Kidney tubule cell (primary cell): Measurements from ENCODE around the gene PCDHA6.
"Not testable (repeated sequence)": the region's sequence is repeated elsewhere in the genome, so short reads cannot be mapped to it uniquely, and the experiment has no call there.

Experiments used
- DNase-seq: peaks from one replicate; pipeline ENCODE4 v3.0.0-alpha.2; 2018; ENCODE audit warnings: low spot score

PCDHA6 gene

DNA sequence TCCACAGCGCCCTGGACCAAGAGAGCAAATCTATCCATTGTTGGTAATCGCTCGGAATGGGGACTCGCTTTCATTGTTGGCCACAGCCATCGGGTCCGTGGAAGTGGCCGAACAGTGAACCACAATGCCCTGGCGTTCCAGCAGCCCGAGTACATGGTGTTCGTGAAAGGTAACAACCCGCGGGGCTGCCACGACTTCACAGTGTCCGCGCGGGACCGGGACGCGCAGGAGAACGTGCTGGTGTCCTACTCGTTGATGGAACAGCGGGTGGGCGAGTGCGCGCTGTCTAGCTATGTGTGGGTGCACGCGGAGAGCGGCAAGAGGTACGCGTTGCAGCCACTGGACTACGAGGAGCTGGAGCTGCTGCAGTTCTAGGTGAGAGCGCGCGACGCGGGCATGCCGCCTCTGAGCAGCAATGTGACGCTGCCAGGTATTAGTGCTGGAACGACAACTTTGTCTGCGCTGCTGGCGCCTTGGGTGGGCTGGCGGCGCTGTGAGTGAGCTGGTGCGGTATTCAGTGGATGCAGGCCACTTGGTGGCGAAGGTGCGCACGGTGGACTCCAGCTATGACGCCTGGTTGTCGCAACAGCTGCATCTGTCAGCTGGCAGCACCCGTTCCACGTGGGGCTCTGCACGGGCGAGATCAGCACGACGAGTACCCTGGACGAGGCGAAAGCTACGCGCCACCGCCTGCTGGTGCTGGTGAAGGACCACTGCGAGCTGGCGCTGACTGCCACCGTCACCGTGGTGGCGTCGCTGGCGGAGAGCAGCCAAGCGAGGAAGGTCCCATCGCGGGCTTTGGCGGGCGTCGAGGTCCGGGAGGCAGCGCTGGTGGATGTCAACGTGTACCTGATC is 34.9 kb downstream of the PCDHA6 start:
- no peak for DNase-seq

DNA sequence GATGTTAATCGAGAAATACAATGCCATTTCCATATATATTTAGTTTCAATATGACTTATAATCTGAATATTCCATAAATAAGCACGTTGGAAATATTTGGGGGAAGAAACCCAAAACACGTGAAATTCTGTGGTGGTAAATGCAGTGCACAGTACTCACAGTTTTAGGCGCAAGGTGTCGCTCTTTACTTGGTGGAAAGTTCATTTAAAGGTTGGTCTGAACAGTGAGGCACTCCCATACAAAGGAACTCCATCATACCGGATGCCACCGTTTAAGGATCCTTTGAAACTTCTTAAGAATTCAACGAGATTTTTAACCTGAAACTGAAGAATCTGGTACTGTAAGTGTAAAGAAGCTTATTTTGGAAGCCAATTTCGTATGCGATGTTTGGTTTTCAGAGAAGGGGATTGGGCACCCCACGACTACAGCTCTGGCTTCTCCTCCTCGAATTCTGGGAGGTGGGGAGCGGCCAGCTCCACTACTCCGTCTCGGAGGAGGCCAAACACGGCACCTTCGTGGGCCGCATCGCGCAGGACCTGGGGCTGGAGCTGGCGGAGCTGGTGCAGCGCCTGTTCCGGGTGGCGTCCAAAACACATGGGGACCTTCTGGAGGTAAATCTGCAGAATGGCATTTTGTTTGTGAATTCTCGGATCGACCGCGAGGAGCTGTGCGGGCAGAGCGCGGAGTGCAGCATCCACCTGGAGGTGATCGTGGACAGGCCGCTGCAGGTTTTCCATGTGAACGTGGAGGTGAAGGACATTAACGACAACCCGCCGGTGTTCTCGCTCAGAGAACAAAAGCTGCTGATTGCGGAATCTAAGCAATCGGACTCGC is 41.2 kb downstream of the PCDHA6 start, which contains the start of gene PCDHA11:
Gene PCDHA11 (plus strand): TSS at position 237 of the 834 bp plus-strand sequence. CDS start 147 bp downstream, at position 384.
- DNase-seq = peak; percentile 42

DNA sequence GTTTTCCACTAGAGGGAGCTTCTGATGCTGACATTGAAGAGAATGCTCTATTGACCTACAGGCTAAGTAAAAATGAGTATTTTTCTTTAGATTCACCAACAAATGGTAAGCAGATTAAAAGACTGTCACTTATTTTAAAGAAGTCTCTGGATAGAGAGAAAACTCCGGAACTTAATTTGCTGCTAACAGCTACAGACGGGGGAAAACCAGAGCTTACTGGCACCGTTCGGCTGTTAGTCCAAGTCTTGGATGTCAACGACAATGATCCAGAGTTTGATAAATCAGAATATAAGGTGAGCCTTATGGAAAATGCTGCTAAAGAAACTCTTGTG is 41.8 kb downstream of the PCDHA6 start:
- DNase-seq = no peak

DNA sequence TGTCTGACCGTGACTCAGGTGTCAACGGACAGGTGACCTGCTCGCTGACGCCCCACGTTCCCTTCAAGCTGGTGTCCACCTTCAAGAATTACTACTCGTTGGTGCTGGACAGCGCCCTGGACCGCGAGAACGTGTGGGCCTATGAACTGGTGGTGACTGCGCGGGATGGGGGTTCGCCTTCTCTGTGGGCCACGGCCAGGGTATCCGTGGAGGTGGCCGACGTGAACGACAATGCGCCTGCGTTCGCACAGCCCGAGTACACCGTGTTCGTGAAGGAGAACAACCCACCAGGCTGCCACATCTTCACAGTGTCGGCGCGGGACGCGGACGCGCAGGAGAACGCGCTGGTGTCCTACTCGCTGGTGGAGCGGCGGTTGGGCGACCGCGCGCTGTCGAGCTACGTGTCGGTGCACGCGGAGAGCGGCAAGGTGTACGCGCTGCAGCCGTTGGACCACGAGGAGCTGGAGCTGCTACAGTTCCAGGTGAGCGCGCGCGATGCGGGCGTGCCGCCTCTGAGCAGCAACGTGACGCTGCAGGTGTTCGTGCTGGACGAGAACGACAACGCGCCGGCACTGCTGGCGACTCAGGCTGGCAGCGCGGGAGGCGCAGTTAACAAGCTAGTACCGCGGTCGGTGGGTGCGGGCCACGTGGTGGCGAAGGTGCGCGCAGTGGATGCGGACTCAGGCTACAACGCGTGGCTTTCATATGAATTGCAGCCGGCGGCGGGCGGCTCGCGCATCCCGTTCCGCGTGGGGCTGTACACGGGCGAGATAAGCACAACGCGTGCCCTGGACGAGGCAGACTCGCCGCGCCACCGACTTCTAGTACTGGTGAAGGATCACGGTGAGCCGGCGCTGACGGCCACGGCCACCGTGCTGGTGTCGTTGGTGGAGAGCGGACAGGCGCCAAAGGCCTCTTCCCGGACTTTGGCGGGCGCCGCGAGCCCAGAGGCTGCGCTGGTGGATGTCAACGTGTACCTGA is 42.8 kb downstream of the PCDHA6 start:
- DNase-seq = no peak

- DNase-seq = peak; percentile 59
Observed at GRCh38 chr5:140875085-140876065, 47.6 kb downstream of the PCDHA6 start, which contains the start of gene PCDHA12. Gene PCDHA12 (plus strand): TSS chr5:140875308. CDS start chr5:140875473, 165 bp downstream.

DNA sequence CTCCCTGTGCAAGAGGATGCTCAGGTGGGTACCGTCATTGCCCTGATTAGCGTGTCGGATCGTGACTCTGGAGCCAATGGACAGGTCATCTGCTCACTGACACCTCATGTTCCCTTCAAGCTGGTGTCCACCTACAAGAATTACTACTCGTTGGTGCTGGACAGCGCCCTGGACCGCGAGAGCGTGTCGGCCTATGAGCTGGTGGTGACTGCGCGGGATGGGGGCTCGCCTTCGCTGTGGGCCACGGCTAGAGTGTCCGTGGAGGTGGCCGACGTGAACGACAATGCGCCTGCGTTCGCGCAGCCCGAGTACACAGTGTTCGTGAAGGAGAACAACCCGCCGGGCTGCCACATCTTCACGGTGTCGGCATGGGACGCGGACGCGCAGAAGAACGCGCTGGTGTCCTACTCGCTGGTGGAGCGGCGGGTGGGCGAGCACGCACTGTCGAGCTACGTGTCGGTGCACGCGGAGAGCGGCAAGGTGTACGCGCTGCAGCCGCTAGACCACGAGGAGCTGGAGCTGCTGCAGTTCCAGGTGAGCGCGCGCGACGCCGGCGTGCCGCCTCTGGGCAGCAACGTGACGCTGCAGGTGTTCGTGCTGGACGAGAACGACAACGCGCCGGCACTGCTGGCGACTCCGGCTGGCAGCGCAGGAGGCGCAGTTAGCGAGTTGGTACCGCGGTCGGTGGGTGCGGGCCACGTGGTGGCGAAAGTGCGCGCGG is 48.9 kb downstream of the PCDHA6 start:
- DNase-seq = not testable (repeated sequence)

DNA sequence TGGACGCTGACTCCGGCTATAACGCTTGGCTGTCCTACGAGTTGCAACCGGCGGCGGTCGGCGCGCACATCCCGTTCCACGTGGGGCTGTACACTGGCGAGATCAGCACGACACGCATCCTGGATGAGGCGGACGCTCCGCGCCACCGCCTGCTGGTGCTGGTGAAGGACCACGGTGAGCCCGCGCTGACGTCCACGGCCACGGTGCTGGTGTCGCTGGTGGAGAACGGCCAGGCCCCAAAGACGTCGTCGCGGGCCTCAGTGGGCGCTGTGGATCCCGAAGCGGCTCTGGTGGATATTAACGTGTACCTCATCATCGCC is 49.5 kb downstream of the PCDHA6 start:
- DNase-seq = no peak
